Measurements from ENCODE around the gene AKR7A3.
"Not testable (repeated sequence)": the region's sequence is repeated elsewhere in the genome, so short reads cannot be mapped to it uniquely, and the experiment has no call there.

Gene AKR7A3

DNA sequence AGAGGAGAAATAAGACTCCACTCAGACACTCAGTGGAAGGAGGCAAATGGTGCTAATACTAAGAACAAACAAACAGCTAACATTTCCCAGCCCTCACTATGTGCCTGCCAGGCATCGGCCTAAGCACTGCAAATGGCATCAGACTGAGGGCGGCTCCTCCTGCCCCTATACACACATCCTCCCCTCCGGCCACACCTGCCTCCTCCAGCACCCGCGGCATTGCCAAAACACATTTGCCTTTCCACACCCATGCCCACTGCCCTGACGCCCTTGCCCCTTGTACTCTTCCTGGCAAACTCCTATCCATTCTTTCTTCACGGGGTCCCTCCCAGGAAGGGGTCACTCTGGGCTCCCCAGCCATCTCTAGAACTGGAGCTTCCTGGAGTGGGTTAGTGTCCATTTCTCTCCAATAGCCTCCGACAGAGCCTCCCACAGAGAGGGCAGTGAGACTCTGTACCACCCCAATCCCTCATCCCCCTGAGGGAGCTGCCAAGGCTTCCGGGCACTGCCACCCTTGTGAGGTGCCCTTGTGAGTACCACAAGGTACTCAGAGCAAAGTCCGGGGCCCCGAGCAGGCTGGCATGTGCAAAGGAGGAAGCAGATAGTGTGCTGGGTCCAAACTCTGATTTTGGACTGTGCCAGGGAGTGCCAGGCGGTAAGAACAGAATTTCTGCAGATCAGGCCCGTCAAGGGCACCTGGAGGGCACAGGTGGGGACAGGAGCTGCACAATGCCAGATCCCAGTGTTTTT, 959 bp downstream of the AKR7A3 start:
- DNase-seq: no peak

DNA sequence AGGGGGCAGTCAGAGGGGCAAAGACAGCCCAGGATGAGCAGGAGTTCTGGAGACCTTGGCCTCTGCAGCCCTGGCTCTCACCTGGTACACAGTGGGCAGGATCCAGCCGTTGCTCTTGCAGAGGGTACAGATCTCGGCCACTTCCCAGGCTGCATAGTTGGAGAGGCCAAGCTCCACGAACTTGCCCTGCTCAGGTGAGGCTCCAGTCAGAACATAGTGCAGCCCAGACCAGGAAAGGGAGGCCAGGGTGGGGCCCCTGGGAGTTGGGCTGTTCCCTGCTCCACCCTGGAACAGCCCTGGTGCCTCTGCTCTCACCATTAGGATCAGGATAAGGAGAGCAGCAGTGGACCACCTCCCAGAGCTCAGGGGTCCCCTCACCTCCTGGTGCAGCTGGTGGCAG, 2.8 kb downstream of the AKR7A3 start:
- not testable (repeated sequence) for DNase-seq

DNA sequence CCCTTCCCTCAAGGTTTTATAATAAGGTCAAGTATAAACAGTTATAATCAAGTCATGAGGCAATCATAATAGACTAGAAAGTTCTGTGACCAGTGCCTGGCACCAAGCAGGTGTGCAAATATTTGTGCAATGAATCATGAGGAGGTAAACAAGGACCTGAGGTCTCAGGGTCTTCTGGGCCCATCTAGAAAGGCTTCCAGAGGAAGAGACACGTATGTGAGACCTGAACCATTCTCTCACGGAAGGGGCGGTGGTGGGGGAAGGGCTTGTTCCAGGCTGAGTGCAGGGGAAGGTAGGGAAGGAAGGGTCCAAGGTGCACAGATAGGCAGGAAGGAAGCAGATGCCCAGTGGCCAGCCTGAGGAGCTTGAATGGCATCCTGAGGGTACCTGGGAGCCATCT, 3.2 kb downstream of the AKR7A3 start:
- not testable (repeated sequence) for DNase-seq

- no peak for DNase-seq
Observed at GRCh38 chr1:19284881-19285280, 3.7 kb downstream of the AKR7A3 start.

DNA sequence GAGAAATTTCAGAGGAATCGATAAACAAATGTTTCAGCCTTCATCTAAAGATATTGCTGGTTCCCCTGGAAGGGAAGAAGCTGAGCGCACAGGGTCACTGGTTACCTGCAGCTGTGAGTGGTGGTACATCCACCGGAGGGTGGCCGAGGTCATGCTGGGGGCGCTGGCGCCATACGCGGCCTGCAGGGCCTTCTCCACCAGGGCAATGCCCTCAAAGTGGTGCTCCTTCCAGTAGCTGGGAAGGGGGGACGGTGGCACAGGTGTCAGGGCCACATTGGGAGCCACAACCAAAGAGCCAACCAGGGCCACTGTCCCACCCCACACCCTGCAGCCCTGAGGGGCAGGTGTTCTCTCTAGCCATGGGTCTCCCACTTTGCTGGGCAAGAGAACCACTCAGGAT, 4.7 kb downstream of the AKR7A3 start:
- DNase-seq: no peak

- DNase-seq: no peak
Observed at GRCh38 chr1:19274636-19275035, 13.9 kb downstream of the AKR7A3 start.

DNA sequence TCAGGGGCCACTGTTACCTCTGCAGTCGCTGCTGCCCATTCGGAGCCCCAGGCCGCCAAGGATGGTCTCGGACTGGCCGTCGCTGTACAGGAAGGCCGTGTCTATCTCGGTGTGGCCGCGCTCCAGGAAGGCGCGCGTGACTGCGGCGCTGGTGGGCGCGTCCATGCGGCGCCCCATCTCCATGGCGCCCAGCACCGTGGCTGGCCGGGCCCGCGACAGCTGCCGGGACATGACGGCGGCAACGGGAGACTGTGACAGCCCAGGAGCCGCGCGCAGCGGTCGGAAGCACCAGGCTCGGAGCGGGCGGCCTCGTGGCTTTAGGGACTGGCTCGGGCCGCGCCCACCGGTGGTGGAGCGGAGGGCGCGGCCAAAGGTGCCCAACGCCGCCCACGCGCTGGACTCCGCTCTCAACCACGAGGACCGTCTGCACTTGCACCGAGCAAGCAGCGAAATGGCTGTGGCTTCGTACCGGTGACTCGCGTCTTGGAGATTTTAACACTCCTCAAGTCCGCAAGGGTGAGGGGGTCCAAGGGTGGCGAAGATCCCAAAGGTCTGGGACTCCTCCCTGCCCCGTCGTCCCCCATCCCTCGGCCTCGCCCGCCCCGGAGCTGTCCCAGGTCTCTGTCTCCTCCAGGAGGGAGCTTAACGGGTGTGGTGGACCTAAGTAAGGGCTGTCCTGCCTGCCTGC, 14.6 kb downstream of the AKR7A3 start:
- not testable (repeated sequence) for DNase-seq

- no peak for DNase-seq
Observed at GRCh38 chr1:19273106-19273843, 15.3 kb downstream of the AKR7A3 start.

DNA sequence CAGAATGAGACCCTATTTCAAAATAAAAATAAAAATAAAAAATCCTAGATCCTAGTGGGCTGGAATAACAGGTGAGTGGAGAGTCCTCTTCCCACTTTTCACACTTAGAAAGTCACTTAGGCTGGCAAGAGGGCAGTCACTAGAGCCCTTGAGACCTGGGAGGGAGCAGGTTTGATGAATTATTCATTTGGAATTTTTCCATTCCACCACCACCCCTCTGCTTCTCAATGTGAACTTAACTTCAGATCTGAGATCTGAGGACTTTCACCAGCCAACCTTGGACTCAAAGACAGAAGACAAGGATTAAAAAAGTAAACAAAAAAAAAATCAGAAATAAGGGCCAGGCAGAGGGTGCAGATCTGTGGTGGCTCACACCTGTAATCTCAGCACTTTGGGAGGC, 16.5 kb downstream of the AKR7A3 start:
- no peak for DNase-seq

GRCh38 chr1:19270343-19270730, 18.2 kb downstream of the AKR7A3 start:
- DNase-seq: not testable (repeated sequence)

DNA sequence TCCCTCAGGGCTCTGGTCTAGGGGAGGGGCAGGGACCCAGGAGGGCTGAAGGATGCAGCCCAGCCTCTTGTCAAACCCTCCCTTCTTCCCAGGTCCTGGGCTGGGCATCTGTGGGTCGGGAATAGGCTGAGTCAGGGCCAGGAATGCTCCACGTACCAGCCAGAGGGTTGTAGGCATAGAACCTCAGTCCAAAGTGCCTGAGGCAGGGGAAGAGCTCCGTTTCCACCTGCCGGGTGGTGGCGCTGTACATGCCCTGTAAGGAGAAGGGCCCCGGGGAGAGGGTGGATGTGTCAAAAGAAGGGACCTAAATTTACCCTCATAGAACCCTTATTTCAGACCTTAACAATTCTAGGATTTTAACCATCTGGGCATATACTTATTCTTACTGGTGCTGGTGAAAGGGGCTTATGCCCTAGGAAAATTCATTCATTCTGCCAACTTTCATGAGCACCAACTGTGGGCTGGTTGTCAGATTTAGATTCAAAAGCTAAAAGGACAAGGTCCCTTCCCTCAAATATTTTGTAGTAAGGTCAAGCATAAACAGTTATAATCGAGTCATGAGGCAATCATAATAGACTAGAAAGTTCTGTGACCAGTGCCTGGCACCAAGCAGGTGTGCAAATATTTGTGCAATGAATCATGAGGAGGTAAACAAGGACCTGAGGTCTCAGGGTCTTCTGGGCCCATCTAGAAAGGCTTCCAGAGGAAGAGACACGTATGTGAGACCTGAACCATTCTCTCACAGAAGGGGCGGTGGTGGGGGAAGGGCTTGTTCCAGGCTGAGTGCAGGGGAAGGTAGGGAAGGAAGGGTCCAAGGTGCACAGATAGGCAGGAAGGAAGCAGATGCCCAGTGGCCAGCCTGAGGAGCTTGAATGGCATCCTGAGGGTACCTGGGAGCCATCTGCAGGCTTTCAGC, 18.9 kb downstream of the AKR7A3 start:
- not testable (repeated sequence) for DNase-seq

- no peak for DNase-seq
Observed at GRCh38 chr1:19268445-19268844, 20.1 kb downstream of the AKR7A3 start.

DNA sequence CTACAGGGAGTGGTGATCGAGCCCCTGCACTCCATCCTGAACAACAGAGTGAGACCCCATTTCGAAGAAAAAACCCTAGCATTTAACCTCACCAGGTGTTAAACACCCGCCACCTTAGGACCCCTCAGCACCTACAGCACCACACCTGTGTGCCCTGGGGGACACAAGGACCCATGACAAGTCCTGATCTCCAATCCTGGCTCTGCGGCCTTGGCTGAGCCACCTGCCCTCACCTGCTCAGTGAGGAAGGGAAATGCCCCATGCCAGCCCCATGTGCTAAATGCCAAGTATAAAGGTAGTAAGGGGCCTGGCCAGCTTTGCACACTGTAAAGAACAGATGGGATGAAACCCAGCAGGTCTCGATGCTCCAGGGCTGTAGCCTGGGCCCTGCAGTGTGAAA, 25.8 kb downstream of the AKR7A3 start:
- DNase-seq: no peak

GRCh38 chr1:19262047-19262446, 26.5 kb downstream of the AKR7A3 start:
- DNase-seq: no peak

DNA sequence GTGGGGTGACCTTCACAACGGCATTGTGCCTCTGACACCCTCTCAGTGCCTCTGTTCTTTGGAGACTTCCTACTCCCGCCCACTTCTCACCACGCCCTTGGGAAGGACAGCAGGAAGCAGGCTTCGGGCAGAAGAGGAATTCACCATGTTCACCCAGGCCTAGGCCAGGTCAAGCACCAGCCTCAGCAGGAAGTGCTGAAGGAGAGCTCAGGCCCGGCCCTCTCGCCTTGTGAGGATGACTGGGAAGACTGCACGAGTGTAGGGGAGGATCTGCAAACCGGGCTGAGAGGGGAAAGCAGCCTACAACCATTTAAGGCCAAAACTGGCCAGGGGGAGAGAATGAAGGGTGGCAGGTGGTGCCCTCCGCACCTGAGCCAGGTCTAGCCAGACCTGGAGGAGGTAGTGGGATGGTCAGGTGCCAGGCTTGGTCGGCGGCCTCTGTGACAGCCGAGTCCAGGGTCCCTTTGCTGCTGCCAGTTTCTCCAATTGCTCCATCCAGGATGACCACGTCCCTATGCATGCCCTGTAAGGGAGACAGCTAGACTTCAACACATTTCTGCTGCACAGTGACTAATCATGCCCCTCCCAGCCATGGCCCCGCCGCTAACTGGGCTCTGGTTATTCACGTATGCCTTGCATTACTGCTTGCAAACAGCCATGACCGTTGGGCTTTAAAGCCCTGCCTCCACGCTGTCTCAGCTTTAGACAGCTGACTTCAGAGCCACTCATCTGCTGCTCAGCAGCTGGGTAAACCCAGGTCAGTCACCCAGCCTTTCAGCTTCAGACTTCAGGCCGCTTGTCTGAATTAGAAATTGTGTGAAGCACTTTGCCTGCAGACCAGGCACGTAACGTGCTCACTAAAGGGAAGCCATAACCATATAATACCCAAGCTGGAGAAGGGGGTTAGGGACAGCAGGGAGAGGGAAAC, 28.1 kb downstream of the AKR7A3 start:
- DNase-seq: peak in 1 of 2 experiments; percentile 4

- DNase-seq: no peak
Observed at GRCh38 chr1:19258353-19258752, 30.2 kb downstream of the AKR7A3 start.

DNA sequence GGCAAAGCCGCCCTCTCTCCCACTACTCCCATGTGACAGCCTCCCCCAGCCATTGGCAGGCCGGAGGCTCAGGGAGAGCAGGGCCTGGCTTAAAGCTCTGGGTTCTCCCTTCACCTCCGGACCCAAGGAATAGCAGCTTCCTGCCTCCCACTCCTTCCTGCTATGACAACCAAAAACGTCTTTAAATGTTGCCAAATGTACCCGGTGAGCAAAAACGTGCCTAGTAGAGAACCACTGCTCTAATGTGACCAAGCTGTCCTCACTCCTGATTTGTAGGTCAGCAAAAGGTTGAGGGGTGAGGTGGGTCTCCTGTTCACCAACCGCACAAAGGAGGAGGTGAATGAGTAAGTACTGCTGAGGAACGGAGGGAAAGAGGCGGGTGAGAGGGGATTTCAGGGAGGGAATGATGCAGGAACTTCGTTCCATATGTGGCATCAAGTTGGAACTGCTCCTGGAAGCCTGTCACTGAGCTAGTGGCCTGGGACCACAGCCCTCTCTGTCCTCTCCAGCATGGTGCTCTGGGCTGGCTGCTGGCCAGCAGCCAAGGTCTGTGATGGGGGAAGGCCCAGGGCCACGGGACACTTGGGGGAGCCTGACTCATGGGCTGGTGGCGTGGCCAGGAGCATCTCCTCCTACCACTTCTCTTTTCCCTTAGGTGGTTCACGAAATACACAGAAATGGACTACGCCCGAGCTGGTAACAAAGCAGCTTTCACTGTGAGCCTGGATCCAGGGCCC, 31.2 kb downstream of the AKR7A3 start:
- DNase-seq: no peak

- DNase-seq: not testable (repeated sequence)
Observed at GRCh38 chr1:19256301-19256700, 32.3 kb downstream of the AKR7A3 start.

- DNase-seq: no peak
Observed at GRCh38 chr1:19255288-19255687, 33.3 kb downstream of the AKR7A3 start.

- no peak for DNase-seq
Observed at GRCh38 chr1:19254416-19254815, 34.2 kb downstream of the AKR7A3 start.

All from NCI-H524 (cell line).